Measurements from ENCODE around the gene LECT2.
A peak's percentile ranks its signal among the peaks of the same experiment; 100 is the strongest.

LECT2 gene

DNA sequence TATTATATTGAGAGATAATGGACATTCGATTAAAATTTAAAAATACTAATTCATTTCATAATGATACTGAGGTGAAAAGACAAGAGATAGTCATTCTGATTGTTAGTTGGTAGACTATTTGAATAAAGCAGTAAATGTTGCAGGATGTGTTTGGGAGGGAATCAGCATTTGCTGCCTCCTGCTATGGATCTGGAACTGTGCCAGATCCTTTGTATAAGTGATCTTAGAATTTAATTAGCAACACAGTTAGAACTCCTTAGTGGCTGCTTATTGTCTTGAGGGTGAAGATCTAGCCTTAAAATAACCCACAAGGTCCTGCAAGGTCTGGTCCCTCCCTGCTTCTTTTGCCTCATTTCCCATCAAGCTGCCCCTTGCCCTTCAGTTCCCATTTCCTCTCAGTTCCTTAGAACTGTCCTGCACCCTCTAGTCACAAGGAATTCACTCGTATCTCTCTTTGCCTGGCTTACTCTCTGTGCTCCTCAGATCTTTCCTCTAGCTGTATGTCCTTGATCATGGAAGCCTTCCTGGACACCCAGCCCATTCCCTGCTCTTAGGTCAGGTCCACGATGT is 12.5 kb downstream of the LECT2 start:
- TF ChIP-seq, protein P1, sequence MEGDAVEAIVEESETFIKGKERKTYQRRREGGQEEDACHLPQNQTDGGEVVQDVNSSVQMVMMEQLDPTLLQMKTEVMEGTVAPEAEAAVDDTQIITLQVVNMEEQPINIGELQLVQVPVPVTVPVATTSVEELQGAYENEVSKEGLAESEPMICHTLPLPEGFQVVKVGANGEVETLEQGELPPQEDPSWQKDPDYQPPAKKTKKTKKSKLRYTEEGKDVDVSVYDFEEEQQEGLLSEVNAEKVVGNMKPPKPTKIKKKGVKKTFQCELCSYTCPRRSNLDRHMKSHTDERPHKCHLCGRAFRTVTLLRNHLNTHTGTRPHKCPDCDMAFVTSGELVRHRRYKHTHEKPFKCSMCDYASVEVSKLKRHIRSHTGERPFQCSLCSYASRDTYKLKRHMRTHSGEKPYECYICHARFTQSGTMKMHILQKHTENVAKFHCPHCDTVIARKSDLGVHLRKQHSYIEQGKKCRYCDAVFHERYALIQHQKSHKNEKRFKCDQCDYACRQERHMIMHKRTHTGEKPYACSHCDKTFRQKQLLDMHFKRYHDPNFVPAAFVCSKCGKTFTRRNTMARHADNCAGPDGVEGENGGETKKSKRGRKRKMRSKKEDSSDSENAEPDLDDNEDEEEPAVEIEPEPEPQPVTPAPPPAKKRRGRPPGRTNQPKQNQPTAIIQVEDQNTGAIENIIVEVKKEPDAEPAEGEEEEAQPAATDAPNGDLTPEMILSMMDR (IDR thresholded peaks at IDR 0.05; ENCODE audit: insufficient read depth, low read depth, low read length, missing control alignments) = no peak
- DNase-seq (ENCODE audit: low read depth) = no peak

DNA sequence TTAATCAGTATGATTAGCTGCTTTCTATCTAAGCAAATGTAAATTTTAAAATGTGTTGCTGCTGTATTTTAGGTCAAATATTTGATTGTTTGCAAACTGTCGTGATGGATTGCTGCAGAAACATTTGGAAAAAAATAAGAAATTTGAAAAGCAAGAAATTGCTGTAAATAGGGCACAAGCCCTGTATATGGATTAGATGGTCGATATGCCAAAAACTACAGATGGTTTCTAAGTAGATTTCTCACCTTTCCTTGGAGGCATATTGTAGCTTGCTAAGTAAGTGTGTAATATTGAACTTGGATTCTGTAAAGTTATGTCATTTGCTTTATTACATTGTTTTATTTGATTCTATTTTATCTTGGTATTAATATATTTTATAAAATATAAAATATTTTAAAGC is 13.1 kb downstream of the LECT2 start:
- DNase-seq (ENCODE audit: low read depth) = no peak
- H3K4me3 ChIP-seq (ENCODE audit: low read length) = no peak overlapping the region
- TF ChIP-seq, protein P1 (IDR thresholded peaks at IDR 0.05; ENCODE audit: insufficient read depth, low read depth, low read length, missing control alignments) = no peak

More for the DNA sequence above, 12.5 kb downstream of the LECT2 start:
- no peak overlapping the region for H3K4me3 ChIP-seq (ENCODE audit: low read length)

DNA sequence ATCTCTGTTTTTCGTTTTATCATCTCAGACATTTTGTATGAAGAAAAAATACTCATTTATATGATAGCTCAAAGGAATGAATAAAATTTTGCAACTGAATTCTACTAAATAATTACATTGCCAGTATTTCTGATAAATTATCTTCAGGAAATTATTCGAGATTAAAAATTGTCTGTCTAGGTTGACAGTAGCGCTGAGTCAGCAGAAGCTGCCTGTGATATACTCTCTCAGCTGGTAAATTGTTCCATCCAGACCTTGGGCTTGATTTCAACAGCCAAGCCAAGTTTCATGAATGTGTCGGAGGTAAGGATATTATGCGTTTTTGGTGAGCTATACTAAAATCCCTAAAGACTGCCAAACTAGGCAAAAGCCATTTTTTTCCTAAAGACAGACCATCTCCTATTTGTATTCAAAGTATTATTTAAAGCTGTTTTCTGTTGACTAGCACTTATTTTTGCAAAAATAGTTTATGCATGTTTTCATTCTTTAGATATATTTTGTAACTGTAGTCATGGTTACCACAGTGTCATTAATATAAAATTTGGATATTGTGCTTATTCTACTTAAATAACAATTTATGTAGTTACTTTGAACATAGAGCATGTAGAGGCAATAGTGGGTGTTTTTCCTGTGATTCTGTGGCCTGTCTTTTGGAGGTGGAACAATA is 17.4 kb downstream of the LECT2 start:
- no peak for DNase-seq (ENCODE audit: low read depth)
- TF ChIP-seq, protein P1 (IDR thresholded peaks at IDR 0.05; ENCODE audit: insufficient read depth, low read depth, low read length, missing control alignments) = no peak
- H3K4me3 ChIP-seq (ENCODE audit: low read length) = no peak overlapping the region

DNA sequence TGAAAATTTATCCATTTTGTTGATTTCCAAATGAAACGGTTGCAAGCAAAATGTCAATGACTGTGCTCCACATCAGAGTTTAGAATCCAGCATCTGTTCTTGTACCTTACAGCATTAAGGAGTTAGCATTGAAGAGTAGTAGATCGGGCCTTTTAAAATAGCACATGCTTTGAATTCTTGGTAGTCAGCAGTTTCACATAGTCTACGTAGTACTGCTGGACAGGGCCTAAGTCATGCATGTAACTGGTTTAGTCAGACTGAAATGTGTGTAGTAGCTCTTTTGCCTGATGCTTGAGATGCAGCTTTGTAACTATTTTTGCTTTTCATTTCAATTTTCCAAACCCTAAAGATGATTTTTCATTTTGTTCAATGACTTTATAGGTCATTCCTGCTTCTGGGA is 19.8 kb downstream of the LECT2 start:
- TF ChIP-seq, protein P1 (IDR thresholded peaks at IDR 0.05; ENCODE audit: insufficient read depth, low read depth, low read length, missing control alignments) = no peak
- DNase-seq (ENCODE audit: low read depth) = peak; percentile 19
- no peak overlapping the region for H3K4me3 ChIP-seq (ENCODE audit: low read length)

DNA sequence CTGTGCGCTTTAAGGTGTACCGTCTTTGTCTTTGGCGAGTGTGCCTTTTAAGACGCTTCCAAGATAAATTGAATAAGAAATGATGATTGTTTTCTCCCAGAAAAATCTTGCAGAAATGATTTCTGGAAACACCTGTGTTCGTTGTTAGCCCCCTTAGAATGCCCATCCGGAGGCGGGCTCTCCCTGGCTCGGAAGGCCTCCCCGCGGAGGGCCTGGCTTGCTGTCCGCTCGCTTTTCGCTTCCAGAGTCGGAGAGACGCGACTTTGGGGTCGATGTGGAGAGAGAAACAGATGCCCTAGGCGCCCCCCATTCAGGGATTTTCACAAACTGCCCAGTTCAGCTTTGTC is 23.9 kb downstream of the LECT2 start:
- TF ChIP-seq, protein P1 (IDR thresholded peaks at IDR 0.05; ENCODE audit: insufficient read depth, low read depth, low read length, missing control alignments) = no peak
- no peak overlapping the region for H3K4me3 ChIP-seq (ENCODE audit: low read length)

DNA sequence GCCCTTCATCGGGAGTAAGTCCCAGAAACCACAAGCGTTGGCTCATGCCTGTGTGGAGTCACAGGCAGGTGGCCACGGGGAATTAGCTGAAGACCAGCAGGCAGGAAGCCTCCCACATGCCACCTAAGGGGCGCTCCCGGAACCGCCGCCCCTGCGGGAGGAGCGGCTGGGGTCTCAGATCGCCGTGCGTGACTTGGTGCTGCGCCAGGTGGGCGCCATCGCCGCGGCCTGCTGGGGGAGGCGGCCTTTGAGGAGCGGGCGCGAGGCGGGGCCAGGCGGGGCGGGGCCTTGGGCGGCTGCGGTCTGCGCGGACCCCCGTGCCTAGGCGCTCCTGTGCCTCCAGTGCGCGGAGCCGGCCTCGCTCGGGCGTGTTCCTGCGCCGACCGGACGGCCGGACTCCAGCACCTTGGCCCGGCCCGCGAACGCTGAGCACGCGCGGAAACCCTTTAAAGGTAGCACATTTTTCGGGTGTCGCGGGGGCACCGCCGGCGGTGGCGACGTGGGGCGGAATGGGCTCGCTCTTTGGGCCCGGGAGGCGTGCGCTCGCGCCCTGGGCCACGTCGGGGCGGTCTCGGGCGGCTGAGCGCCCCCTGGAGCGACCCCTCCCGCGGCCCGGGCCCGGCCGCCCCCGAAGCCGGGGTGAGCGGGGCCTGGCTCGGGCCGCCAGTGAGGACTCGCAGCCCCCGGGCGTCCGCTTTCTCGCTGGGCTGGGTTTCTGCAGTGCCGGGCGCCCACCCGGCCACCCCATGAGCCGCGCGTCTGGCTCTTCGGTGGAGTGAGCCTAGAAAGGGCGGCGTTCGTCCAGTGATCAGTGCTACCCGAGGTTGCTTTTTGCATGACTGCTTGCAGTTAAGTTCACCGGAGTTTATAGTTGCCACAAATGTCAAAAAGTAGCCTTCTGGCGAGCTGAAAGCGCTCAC is 24.5 kb downstream of the LECT2 start:
- TF ChIP-seq, protein P1 (IDR thresholded peaks at IDR 0.05; ENCODE audit: insufficient read depth, low read depth, low read length, missing control alignments) = no peak
- no peak overlapping the region for H3K4me3 ChIP-seq (ENCODE audit: low read length)
- no peak for DNase-seq (ENCODE audit: low read depth)

More for the DNA sequence above, 23.9 kb downstream of the LECT2 start:
- DNase-seq (ENCODE audit: low read depth) = no peak

All from epithelial cell of esophagus (primary cell).